ENCODE measurements around the gene RACK1. TPM values are rescaled to one million over a fixed set of nuclear protein-coding genes. Genes with fewer than 3 reads are reported as not detected.
"Not testable (repeated sequence)": the region's sequence is repeated elsewhere in the genome, so short reads cannot be mapped to it uniquely, and the experiment has no call there.

RACK1 gene
- total and polyA plus RNA-seq, 4 donors = 1,370 to 2,875 (median 1,528) TPM

DNA sequence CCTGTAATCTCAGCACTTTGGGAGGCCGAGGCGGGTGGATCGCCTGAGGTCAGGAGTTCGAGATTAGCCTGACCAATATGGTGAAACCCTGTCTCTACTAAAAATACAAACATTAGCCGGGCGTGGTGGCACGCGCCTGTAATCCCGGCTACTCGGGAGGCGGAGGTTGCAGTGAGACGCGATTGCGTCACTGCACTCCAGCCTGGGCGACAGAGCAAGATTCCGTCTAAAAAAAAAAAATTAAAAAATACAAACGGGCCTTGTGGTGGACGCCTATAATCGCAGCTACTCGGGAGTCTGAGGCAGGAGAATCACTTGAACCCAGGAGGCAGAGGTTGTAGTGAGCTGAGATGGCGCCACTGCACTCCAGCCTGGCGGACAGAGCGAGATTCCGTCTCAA is 34.7 kb downstream of the RACK1 start:
- WGBS (ENCODE audit: insufficient coverage) = 79% methylated on average over 20 of the region's 24 CpGs
- DNase-seq (ENCODE audit: low read depth in 4 of 6, low spot score in 6 of 6); H3K27ac ChIP-seq (ENCODE audit: low read depth, low read length); H3K36me3 ChIP-seq (ENCODE audit: control insufficient read depth, insufficient read depth, low read length); H3K9me3 ChIP-seq (ENCODE audit: control insufficient read depth, insufficient read depth, low read length); H3K4me3 ChIP-seq (ENCODE audit: low read depth, low read length): not testable (repeated sequence)
- Histone ChIP-seq H3K27me3 (ENCODE audit: control insufficient read depth, insufficient read depth, low read length) (peaks cover 24% of the 10 kb centered on the region), H3K4me1 (ENCODE audit: control insufficient read depth, insufficient read depth, low read length) (peaks cover 30% of the 10 kb centered on the region)

DNA sequence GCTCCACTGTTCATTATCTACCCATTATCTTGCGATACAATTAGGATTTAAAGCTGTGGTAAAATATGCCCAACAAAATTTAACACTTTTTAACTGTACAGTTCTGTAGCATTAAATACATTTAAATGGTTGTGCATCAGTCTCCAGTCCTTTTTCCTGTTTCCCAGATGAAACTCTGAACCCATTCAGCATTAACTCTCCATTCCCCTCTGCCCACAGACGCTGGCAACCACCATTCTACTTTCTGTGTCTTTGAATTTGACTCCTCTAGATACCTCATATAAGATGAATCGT is 35.8 kb downstream of the RACK1 start:
- no peak for DNase-seq (ENCODE audit: low read depth in 4 of 6, low spot score in 6 of 6)
- no peak overlapping the region for H3K4me3 ChIP-seq (ENCODE audit: low read depth, low read length)

GRCh38 chr5:181207214-181207959 is 36.3 kb downstream of the RACK1 start:
- H3K4me1 ChIP-seq (ENCODE audit: control insufficient read depth, insufficient read depth, low read length) = peaks cover 38% of the 10 kb centered on the region
- peak overlapping the region; percentile 69 for H3K27ac ChIP-seq (ENCODE audit: low read depth, low read length)
- no peaks in the 10 kb centered on the region for H3K9me3 ChIP-seq (ENCODE audit: control insufficient read depth, insufficient read depth, low read length)
- WGBS (ENCODE audit: insufficient coverage) = 0% methylated on average over 7 of the region's 36 CpGs
- no peaks in the 10 kb centered on the region for H3K36me3 ChIP-seq (ENCODE audit: control insufficient read depth, insufficient read depth, low read length)
- peak in 2 of 6 donors; percentile 86 to 87 for DNase-seq (ENCODE audit: low read depth in 4 of 6, low spot score in 6 of 6)
- H3K4me3 ChIP-seq (ENCODE audit: low read depth, low read length) = peak overlapping the region; percentile 49
- H3K27me3 ChIP-seq (ENCODE audit: control insufficient read depth, insufficient read depth, low read length) = peaks cover 29% of the 10 kb centered on the region

More for the DNA sequence above, 35.8 kb downstream of the RACK1 start:
- peaks cover 27% of the 10 kb centered on the region for H3K27me3 ChIP-seq (ENCODE audit: control insufficient read depth, insufficient read depth, low read length)
- H3K36me3 ChIP-seq (ENCODE audit: control insufficient read depth, insufficient read depth, low read length) = no peaks in the 10 kb centered on the region
- H3K9me3 ChIP-seq (ENCODE audit: control insufficient read depth, insufficient read depth, low read length) = no peaks in the 10 kb centered on the region
- peak overlapping the region; percentile 69 for H3K27ac ChIP-seq (ENCODE audit: low read depth, low read length)
- 13% methylated on average over 1 of the region's 3 CpGs for WGBS (ENCODE audit: insufficient coverage)
- peaks cover 38% of the 10 kb centered on the region for H3K4me1 ChIP-seq (ENCODE audit: control insufficient read depth, insufficient read depth, low read length)

DNA sequence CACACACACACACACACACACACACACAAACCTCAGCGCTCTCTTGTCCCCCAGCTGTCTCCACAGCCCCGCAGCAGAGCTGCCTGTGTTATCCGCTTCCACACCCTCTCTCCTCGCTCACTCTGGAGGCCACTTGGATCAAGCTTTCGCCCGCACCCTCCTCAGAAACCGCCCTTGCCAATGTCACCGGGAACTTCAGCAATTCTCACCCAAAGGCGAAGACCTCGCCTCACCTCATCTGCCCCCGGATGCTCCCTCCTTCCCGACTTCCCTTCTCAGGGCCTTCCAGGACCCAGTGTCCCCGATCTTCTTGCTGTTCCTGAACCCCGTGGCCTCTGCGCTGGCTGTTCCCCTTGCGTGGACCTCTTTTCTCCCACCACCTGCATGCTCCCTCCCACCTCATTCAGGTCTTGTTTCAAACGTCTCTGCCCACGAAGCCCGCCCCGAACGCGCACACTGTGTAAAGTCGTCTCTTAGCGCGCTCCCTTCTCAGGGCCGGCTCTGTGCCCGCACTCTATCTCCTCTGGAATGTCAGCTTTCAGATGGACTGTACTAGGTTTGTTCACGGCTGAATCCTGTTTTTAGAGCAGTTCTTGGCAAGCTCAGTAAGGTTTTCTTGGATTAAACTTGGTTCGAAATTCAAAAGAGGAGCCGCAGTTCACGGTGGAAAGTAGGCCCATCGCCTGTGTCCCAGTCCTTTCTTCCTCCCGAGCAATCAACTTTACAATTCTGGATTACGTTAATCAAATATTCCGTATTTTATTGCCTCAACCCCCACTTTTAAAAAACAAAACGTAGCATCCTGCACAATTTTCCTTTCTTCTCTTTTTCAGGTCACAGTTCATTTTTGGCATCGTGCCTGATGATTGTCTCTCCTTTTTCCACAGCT is 37.7 kb downstream of the RACK1 start:
- H3K9me3 ChIP-seq (ENCODE audit: control insufficient read depth, insufficient read depth, low read length) = no peaks in the 10 kb centered on the region
- peak overlapping the region; percentile 49 for H3K4me3 ChIP-seq (ENCODE audit: low read depth, low read length)
- 4% methylated on average over 37 of the region's 37 CpGs for WGBS (ENCODE audit: insufficient coverage)
- H3K4me1 ChIP-seq (ENCODE audit: control insufficient read depth, insufficient read depth, low read length) = peaks cover 38% of the 10 kb centered on the region
- peak overlapping the region; percentile 69 for H3K27ac ChIP-seq (ENCODE audit: low read depth, low read length)
- DNase-seq (ENCODE audit: low read depth in 4 of 6, low spot score in 6 of 6) = peak in 1 of 6 donors; percentile 67
- H3K36me3 ChIP-seq (ENCODE audit: control insufficient read depth, insufficient read depth, low read length) = no peaks in the 10 kb centered on the region
- H3K27me3 ChIP-seq (ENCODE audit: control insufficient read depth, insufficient read depth, low read length) = peaks cover 31% of the 10 kb centered on the region

DNA sequence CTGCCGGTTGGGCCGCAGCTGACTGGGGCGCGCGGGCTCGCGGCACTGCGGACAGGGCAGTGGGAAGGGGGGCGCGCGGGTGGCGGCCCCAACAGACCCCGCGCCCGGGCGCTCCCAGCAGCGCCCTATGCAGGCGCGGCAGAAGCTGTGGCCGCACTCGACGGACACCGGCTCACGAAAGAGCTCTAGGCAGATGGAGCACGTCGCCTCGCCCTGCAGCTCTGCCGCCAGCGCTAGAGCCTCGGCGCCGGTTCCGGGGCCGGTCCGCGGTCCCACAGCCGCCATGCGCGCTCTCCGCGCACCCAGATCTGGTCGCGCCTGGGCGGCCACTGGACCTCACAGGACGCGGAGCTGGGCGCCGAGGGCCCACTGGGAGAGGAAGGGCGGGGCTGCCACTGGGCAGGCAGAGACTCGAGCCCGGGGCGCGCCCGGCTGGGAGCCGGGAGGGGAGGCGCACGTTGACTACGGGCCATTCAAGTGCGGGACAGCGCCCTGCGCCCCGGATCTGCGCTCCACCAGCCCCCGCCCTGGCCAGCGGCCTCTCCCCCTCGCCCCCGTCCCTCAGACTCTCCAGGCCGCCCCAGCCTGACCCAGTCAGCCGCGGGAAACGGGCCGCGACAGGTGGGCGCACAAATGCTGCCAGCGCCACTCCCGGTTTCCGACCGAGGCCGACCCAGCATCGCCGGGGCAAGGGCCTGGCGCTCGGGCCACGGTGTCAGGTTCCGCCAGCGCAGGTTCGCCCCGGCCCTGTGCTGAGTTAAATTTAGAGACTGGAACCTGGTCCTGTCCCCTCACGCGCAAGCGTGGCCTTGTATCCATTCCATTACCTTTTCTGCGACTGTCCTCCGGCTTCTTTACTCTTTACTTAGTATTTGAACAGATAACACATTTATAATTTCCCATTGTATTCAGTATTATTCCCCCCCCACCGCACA is 38.6 kb downstream of the RACK1 start, which contains the start of gene TRIM7:
Gene TRIM7, minus strand, starts transcription at position 371 of the 935 bp plus-strand sequence. Its CDS starts 86 bp downstream, at position 285.
- H3K27me3 ChIP-seq (ENCODE audit: control insufficient read depth, insufficient read depth, low read length) = peaks cover 36% of the 10 kb centered on the region
- no peaks in the 10 kb centered on the region for H3K36me3 ChIP-seq (ENCODE audit: control insufficient read depth, insufficient read depth, low read length)
- no peaks in the 10 kb centered on the region for H3K9me3 ChIP-seq (ENCODE audit: control insufficient read depth, insufficient read depth, low read length)
- H3K4me1 ChIP-seq (ENCODE audit: control insufficient read depth, insufficient read depth, low read length) = peaks cover 38% of the 10 kb centered on the region
- H3K4me3 ChIP-seq (ENCODE audit: low read depth, low read length) = peak within 1 kb of the TSS; percentile 49
- DNase-seq (ENCODE audit: low read depth in 4 of 6, low spot score in 6 of 6) = peak in 1 of 6 donors; percentile 49
- H3K27ac ChIP-seq (ENCODE audit: low read depth, low read length) = peak within 1 kb of the TSS; percentile 3
- under 1% methylated on average over 94 of the region's 94 CpGs for WGBS (ENCODE audit: insufficient coverage)

DNA sequence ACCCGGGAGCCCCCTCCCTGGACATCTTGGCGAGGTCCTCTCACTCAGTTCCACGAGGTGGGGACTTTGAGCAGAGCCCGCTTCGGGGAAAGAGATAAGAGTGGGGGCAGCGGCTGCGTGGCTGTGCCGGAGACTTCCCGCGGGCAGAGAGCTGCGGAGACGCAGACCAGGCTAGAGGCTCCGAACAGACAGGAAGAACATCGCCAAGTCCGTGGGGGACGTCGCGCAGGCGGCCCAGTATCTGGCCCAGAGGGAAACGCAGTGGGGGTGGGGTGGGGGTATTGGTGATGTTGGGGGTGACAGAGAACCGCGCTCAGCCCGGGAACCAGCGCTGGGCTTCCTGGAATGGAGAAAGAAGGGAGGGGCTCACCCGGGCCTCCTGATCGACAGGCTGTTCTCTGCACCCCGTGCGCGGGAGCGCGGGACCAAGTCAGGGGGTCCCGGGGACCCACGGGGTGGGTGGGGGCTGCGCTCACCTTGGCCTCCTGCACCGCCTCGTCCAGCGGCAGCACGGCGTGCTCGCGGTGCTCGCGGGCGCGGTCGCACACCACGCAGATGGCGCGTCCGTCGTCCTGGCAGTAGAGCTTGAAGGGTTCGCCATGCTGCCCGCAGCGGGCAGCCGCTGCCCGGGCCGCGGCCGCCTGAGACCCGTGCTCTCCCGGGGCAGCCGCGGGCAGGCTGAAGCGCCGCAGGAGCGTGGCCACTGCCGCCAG is 39.4 kb downstream of the RACK1 start:
- Histone ChIP-seq H3K27ac (ENCODE audit: low read depth, low read length) (no peak overlapping the region), H3K36me3 (ENCODE audit: control insufficient read depth, insufficient read depth, low read length) (no peaks in the 10 kb centered on the region), H3K4me3 (ENCODE audit: low read depth, low read length) (peak overlapping the region; percentile 22), H3K9me3 (ENCODE audit: control insufficient read depth, insufficient read depth, low read length) (no peaks in the 10 kb centered on the region), H3K4me1 (ENCODE audit: control insufficient read depth, insufficient read depth, low read length) (peaks cover 38% of the 10 kb centered on the region), H3K27me3 (ENCODE audit: control insufficient read depth, insufficient read depth, low read length) (peaks cover 42% of the 10 kb centered on the region)
- under 1% methylated on average over 67 of the region's 67 CpGs for WGBS (ENCODE audit: insufficient coverage)
- DNase-seq (ENCODE audit: low read depth in 4 of 6, low spot score in 6 of 6) = peak in 2 of 6 donors; percentile 41 to 58

- DNase-seq (ENCODE audit: low read depth in 4 of 6, low spot score in 6 of 6) = no peak
- H3K36me3 ChIP-seq (ENCODE audit: control insufficient read depth, insufficient read depth, low read length) = no peaks in the 10 kb centered on the region
- peak overlapping the region; percentile 22 for H3K4me3 ChIP-seq (ENCODE audit: low read depth, low read length)
- peaks cover 38% of the 10 kb centered on the region for H3K4me1 ChIP-seq (ENCODE audit: control insufficient read depth, insufficient read depth, low read length)
- 0% methylated on average over 6 of the region's 17 CpGs for WGBS (ENCODE audit: insufficient coverage)
- no peak overlapping the region for H3K27ac ChIP-seq (ENCODE audit: low read depth, low read length)
- H3K9me3 ChIP-seq (ENCODE audit: control insufficient read depth, insufficient read depth, low read length) = no peaks in the 10 kb centered on the region
- peaks cover 44% of the 10 kb centered on the region for H3K27me3 ChIP-seq (ENCODE audit: control insufficient read depth, insufficient read depth, low read length)
Observed at GRCh38 chr5:181203777-181204112, 40.0 kb downstream of the RACK1 start.

- DNase-seq (ENCODE audit: low read depth in 4 of 6, low spot score in 6 of 6) = no peak
- Histone ChIP-seq H3K4me1 (ENCODE audit: control insufficient read depth, insufficient read depth, low read length) (peaks cover 38% of the 10 kb centered on the region), H3K27me3 (ENCODE audit: control insufficient read depth, insufficient read depth, low read length) (peaks cover 48% of the 10 kb centered on the region), H3K36me3 (ENCODE audit: control insufficient read depth, insufficient read depth, low read length) (no peaks in the 10 kb centered on the region), H3K4me3 (ENCODE audit: low read depth, low read length) (no peak overlapping the region), H3K9me3 (ENCODE audit: control insufficient read depth, insufficient read depth, low read length) (no peaks in the 10 kb centered on the region), H3K27ac (ENCODE audit: low read depth, low read length) (no peak overlapping the region)
- WGBS (ENCODE audit: insufficient coverage) = 74% methylated on average over 5 of the region's 11 CpGs
Observed at GRCh38 chr5:181203093-181203711, 40.5 kb downstream of the RACK1 start.
